GM10248 (cell line): ENCODE results near the gene ATP13A4.

ENCODE experiments used
- CTCF ChIA-PET: fragments of 300-600 bp; sonication (Branson Sonifier 250); formaldehyde crosslinking; extraction: SDS; loops from one replicate; lab custom pipeline; 2021; ENCODE audit warnings: antibody characterized with exemption; lab: Yijun Ruan, JAX
- POLR2A ChIA-PET: fragments of 350-650 bp; sonication (Branson Sonifier 250); formaldehyde crosslinking; extraction: SDS; loops from one replicate; lab custom pipeline; 2020; ENCODE audit warnings: antibody characterized with exemption; lab: Yijun Ruan, JAX
- DNase-seq: peaks from one replicate; pipeline ENCODE4 v3.0.0; 2012; ENCODE audit errors: extremely low spot score
- CTCF ChIP-seq: IDR thresholded peaks from 2 replicates; pipeline ENCODE4 v1.5.1; 2012; ENCODE audit warnings: mild to moderate bottlenecking, low read depth; ENCODE audit errors: extremely low read depth, missing control alignments, control extremely low read depth

The ATP13A4 gene

DNA sequence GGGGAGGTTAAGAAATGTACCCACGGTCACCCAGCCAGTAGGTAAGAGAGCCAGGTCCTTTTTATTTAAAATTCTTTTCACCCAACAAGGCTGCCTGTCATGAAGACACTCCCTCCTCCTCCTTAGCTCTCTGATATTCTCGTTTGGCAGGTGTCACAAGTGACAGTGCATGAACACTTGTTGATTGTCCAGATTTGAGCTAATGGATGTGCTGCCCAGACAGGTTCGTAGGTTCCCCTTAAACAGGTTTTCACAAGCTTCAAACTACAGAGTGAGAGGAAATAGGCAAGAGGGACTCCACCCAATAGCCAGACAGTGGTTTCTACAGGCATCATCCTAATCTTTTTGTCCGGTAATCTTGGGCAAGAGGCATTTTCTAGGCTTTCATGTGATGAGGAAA is 32.2 kb downstream of the ATP13A4 start:
- ChIA-PET CTCF (interaction anchor here (0.8 kb wide), 1 partner anchor 17 kb away, joined by 3 read pairs; no protein-coding TSS in a partner anchor), POLR2A (no interaction called here)
- no peak for TF ChIP-seq CTCF
- DNase-seq, result no peak

- POLR2A ChIA-PET, result no interaction called here
Measured at GRCh38 chr3:193520738-193521137, 34.0 kb downstream of the ATP13A4 start.

DNA sequence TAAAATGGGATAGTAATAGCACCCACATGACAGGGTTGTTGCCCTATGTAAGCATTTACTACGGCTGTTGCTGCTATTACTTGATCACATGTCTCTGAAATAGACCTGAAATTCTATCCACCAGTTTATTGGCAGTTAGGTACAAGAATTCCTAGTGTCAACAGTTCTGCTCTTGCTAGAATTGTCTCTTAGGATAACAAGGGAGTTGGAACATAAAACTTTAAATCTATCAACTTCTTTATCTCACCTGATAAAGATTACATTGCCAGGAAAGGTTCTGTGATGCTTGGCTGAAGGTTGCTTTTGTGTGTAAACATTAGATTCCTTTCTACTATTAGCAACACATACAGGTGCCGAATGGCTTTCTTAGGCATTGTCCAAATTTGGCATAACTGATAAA is 38.7 kb downstream of the ATP13A4 start:
- CTCF ChIA-PET, result interaction anchor here (1.3 kb wide), 1 partner anchor 10 kb away, joined by 4 read pairs; no protein-coding TSS in a partner anchor
- POLR2A ChIA-PET, result no interaction called here
- TF ChIP-seq CTCF, result no peak
- DNase-seq, result no peak

More at GRCh38 chr3:193520738-193521137, 34.0 kb downstream of the ATP13A4 start:
- DNase-seq, result no peak
- no peak for TF ChIP-seq CTCF
- CTCF ChIA-PET, result no interaction called here

DNA sequence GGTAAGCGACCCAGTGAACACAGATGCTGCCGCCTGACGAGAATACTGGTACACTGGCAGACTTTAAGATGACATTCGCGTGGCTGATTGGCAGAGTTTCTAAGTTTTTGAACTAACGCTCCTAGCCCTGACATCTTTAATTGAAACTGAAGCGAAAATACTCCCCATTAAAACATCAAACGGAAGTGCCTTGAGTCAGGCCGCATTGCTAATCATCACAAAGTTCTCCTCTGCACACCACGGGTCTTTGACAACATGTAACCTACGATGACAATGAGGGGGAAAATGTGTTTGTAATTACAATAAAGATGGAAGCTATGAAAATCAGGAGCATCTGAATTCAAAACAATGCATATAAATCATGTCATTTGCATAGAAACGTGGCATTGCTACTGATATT is 44.5 kb downstream of the ATP13A4 start:
- POLR2A ChIA-PET, result no interaction called here
- no peak for DNase-seq
- CTCF ChIA-PET, result no interaction called here
- no peak for TF ChIP-seq CTCF

DNA sequence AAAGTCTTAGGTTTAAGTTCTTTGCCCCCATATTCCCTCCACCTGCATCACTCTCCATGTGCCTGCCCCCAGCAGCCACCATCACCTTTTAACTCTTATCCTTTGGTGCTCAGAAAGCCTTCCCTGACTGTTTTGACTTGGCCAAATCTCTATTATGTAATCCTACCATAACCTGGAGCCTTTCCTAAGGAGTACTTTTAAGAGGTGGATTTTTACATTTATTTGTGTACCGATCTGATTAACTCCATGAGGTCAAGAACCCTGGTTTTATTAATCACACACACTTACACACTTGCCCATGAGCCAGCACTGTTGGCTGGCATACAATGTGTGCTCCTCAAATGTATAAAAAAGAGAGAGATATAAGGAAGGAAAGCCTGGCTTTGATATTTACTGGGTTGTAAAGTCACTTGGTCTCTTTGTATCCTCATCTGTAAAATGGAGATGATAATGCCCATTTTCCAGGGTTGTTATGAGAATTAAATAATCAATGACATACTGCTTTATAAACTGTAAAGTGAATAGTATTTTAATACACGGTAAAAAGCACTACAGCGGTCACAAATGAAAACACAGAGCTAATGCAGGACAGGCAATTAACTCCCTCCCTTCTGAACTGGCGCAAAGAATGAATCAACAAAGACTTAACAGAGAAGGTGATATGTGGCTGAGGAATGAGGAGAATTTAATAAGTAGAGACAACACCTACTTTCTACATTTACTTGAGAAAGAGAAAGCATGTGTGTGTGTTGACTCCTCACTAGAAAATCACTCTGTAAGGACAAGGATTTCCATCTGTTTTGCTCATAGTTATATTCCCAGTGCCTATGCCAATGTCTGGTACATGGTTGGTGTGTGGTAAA is 45.4 kb downstream of the ATP13A4 start:
- ChIA-PET CTCF (no interaction called here), POLR2A (no interaction called here)
- DNase-seq, result no peak
- no peak for TF ChIP-seq CTCF

- no peak for DNase-seq
- ChIA-PET POLR2A (no interaction called here), CTCF (no interaction called here)
- TF ChIP-seq CTCF, result no peak
Measured at GRCh38 chr3:193508108-193508507, 46.6 kb downstream of the ATP13A4 start.
